GM18511 (cell line): ENCODE measurements around the gene IL32.
"Not testable (repeated sequence)": the region's sequence is repeated elsewhere in the genome, so short reads cannot be mapped to it uniquely, and the experiment has no call there.

Source experiments
- ATAC-seq: cut with Tn5 transposase; IDR thresholded peaks from one replicate; pipeline ENCODE4 v1.9.1; 2021; ENCODE audit warnings: mild to moderate bottlenecking, moderate library complexity; ENCODE audit not compliant: unreplicated experiment

The IL32 gene

GRCh38 chr16:3069146-3069545, 3.7 kb downstream of the IL32 start:
- ATAC-seq, result not testable (repeated sequence)

DNA sequence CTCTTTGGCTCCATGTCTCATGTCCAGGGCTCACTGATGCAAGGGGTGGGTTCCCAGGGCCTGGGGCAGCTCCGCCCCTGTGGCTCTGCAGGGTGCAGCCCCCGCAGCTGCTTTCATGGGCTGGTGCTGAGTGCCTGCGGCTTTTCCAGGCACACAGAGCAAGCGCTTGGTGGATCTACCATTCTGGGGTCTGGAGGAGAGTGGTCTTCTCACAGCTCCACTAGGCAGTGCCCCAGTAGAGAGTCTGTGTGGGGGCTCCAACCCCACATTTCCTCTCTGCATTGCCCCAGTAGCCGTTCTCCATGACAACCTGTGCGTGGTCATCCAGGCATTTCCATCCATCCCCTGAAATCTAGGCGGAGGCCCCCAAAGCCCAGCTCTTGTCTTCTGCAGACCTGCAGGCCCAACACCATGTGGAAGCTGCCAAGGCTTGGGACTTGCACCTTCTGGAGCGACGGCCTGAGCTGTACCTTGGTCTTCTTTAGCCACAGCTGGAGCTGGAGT, 5.2 kb downstream of the IL32 start:
- no peak for ATAC-seq

- no peak for ATAC-seq
Observed at GRCh38 chr16:3071655-3072054, 6.2 kb downstream of the IL32 start.

DNA sequence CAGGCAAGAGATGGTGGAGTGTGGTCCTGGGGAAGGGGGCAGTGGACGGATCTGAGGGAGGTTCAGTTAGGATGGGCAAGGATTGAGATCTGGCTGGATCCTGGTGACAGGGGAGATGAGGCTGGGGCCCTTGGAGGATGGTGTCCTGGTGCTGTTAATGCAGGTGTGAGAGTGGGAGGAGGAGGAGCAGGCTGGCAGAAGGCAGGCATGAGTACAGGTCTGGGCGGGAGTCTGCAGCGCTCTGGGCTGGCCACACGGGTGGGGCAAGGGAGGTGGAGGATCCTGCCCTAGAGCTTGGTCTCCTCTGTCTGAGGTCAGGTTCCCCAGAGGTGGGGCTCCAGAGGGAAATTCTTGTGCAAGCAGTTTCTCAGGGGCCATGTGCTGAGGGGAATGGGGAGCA, 6.7 kb downstream of the IL32 start:
- not testable (repeated sequence) for ATAC-seq

- ATAC-seq, result not testable (repeated sequence)
Observed at GRCh38 chr16:3072576-3073263, 7.3 kb downstream of the IL32 start.

DNA sequence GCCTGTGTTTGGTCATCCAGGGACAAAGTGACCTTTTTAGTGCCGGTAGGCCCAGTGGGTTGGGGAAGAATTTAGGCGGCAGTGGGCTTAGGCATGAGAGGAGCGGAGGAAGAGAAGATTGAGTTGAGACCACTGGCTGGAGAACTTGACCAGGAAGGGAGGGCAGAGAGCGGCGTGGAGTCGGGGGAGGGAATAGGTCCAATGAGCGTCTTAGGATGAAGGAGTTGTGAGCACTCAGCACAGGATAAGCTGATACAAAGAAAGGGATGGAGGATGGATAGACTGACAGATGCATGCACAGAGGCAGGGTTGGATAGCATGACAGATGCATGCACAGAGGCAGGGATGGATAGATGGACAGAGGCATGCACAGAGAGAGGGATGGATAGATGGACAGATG, 8.0 kb downstream of the IL32 start:
- ATAC-seq, result no peak

- peak; percentile 85 for ATAC-seq
Observed at GRCh38 chr16:3074860-3075522, 9.6 kb downstream of the IL32 start.

DNA sequence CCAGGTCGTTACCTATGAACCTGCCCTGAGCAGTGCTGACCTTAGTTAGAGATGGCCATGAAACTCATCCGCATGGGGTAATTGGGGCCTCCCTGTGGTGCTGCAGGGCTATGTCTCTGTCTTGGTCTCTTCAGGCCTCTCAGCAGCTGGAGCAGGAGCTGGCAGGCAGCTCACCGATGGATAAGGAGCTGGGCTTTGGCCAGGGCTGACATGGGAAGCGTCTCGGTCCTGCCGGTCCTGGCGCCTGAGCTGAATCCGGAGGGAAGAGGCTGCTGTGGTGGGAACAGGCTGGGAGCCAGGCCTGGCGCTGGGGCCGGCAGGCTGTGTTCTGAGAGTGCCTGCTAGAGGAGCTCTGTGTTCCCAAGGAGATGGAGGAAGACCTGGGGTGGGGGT, 10.1 kb downstream of the IL32 start:
- ATAC-seq, result no peak

DNA sequence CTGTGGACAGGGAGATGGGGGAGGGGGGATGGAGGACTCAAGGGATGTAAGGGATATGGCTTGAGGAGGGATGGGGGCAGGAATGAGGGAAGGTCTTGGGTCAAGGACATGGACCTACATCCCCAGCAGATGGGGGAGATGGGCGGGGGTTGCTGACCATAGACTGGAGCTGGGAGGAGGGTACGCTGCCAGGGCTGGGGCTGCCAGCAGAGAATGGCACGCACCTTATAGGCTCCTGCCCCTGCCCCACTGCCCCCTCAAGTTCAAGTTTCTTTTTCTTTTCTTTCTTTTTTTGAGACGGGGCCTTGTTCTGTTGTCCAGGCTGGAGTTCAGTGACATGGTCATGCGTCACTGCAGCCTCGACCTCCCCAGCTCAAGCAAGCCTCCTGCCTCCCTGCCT, 10.5 kb downstream of the IL32 start:
- ATAC-seq, result not testable (repeated sequence)

DNA sequence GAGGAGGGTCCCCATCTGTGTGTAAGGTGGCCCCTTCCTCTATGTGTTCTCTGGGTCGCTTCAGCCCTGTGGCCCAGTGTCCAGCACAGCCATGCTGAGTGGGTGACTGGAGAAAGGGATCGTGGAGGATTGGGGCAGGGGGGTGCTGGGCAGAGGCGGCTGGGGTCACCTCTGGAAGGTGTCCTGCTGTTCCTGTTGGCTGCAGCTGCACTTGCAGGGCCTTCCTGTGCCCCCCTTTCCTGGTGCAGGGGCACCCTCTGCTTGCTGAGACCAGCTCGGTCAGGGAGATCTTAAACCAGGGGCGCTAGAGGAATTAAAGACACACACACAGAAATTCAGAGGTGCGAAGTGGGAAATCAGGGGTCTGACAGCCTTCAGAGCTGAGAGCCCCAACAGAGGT, 11.1 kb downstream of the IL32 start:
- no peak for ATAC-seq

DNA sequence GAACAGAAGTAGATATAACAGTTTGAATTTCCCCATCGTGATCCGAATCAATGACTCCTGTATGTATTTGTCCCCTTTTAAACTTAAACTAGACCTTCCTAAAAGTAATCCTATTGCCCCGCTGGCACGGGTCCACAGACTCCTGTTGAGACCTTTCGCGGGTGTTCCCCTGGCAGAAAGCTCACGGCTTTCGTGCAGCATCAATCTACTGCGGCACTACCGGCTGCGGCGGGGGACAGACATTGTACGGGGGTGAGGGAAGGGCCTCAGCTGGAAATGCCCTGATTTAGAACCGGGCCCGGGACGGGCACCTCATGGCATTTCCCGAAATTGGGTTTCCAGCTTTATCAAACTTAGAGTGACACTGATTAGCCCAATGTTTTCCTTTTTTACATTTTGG, 14.6 kb downstream of the IL32 start:
- no peak for ATAC-seq

- ATAC-seq, result not testable (repeated sequence)
Observed at GRCh38 chr16:3081957-3082356, 16.5 kb downstream of the IL32 start.

- ATAC-seq, result not testable (repeated sequence)
Observed at GRCh38 chr16:3083408-3083807, 18.0 kb downstream of the IL32 start.

DNA sequence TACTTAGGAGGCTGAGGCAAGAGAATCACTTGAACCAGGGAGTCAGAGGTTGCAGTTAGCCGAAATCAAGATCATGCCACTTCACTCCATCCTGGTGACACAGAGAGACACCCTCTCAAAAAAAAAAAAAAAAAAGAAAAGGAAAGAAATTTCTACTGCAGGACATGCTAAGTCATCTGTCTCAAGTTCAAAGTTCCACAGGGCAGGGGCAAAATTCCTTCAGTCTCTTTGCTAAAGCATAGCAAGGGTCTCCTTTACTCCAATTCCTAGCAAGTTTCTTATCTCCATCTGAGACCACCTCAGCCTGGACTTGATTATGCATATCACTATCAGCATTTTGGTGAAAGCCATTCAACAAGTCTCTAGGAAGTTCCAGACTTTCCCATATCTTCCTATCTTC, 19.1 kb downstream of the IL32 start:
- ATAC-seq, result no peak

DNA sequence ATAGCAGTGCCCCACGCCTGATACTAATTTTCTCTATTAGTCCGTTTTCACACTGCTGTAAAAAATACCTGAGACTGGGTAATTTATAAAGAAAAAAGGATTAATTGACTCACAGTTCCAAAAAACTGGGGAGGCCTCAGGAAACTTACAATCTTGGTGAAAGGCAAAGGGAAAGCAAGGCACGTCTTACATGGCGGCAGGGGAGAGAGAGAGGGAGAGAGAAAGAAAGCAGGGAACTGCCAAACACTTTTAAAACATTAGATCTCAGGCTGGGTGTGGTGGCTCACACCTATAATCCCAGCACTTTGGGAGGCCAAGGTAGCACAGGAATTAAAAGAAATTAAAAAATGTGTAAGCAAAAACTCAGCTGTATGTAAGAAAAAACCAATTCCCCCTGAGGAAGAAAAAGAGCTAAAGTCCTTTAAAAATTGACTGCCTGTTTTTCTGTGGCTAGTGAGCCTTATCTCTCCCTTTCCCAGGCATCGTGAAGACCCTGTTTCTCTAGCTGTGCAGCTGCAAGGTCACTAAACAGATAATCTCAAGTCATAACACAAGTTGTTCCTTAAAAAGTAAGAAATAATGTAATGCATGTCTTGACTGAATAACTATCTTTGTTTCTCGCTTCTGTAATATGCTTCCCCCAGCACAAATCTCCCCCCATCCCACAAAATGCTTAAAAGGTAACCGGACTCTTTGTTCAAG, 19.7 kb downstream of the IL32 start:
- no peak for ATAC-seq

DNA sequence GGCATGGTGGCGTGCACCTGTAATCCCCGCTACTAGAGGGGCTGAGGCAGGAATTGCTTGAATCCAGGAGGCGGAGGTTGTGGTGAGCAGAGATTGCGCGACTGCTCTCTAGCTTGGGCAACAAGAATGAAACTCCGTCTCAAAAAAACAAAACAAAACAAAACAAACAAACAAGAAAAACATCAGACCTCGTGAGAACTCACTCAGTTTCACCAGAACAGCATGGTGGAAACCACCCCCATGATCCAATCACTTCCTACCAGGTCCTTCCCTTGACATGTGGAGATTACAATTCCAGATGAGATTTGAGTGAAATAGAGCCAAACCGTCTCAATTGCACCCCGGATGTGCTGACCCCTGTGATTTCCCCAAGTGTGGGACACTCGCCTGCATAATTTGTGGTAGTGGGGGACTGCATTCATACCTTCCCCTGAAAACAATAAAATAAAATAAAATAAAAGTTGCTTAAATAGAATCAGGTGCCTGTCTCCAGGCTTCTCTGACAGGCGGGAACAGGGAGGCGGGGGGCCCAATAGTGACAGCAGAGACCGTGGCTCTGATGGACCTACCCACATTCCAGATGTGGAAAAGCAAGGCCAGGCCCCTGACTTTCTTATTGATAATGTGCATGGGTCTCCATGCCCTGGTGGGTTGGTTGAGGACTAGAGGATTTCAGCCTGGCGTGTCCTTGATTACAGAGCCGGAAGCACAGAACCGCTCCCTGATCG, 20.6 kb downstream of the IL32 start:
- ATAC-seq, result no peak

DNA sequence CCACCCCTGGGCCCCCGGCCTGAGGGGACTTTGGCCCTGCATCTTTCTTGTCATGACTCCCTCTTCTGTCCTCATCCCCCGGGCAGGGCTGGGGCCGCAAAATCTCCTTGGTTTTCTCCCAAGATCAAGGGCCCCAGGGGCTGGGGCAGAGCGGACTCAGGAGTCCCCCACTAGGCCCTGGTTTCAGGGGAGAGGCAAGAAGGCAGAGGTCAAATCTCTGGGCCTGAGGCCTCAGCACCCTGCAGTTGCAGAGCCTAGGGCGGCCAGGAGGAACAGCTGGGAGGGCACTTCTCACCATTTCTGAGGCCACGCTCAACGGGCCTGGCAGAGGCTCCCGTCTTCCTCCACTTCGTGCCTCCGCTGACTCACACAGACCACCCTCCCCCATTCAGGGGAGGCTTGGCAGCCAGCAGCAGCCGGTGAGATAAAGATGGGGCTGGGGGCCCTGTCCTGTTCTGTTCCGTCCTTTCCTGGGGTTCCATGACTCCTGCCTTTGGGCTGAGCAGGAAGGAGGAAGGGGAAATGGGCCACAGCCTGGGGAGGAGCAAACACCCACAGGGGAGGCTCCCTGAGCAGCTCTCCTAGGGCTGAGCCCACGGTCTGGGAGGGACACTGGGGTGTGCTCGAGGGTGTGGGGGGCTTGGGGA, 21.3 kb downstream of the IL32 start:
- no peak for ATAC-seq

DNA sequence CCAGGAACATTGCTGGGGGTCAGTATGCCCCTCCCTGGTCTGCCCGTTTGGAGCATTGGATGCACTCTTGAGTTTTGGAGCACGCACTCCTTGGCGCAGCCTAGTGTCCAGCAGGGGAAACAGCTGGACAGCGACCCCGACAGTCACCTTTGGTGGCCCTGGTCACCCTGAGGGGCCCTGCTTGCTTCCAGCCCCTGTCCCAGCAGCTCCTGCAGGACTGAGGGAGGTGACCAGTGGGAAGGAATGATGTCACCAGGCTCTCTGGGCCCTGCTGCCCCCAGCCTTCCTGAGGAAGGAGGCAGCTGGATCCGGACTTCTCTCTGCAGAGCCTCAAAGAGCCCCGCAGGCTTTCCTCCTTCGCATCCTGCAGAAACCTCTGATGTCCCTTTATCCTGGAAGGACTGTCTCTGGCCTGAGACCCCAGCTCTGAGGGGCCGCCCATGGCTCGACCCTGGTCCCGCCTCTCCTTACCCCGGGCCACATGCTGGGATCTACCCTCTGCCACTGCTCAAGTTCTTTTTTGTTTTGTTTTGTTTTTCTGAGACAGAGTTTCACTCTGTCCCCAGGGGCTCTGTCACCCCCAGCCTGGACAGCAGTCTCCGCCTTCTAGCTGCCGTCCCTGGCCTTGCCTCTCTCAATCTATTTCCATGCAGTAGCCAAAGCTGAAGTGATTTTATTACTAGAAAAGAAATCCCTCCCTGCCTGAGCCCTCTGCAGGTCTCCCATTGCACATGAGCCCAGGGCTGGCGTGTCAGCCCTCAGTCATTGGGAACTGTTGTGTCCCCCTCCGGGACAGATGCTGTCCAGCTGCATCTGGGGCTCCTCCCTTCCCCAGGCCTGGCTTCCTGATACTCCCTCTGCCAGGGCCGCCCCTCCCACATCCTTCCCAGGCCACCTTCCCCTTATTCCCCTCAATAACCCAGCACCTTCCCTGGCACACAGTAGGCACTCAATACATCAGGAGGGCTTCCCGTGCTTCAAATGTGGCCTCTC, 22.1 kb downstream of the IL32 start:
- no peak for ATAC-seq

DNA sequence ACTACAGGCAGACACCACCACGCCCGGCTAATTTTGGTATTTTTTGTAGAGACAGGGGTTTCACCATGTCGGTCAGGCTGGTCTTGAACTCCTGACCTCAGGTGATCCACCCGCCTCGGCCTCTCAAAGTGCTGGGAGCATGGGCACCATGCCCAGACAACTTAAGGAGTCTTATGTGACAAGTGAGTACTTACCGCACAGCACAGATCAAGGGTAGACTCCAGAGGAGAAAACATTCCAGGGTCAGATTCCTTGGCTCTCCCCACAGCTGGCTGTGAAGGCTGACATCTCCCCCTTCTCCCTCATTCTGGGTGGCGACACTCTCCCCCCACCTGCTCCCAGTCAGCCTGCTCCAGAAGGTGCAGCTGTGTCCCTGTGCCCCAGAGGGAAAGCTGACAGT, 23.0 kb downstream of the IL32 start:
- ATAC-seq, result no peak
